ENCODE measurements around the gene PYDC2. TPM values are rescaled to one million over a fixed set of nuclear protein-coding genes. Genes with fewer than 3 reads are reported as not detected.

The PYDC2 gene
- total and polyA plus RNA-seq, 2 donors (not counting 3 experiments of a cell fraction or from before 2014, with no cell fraction given) = not detected

GRCh38 chr3:191425322-191425734, 35.6 kb upstream of the PYDC2 start:
- Histone ChIP-seq H3K4me3 (replicated peaks in 1 of 3; ENCODE audit: insufficient read depth in 1 of 3, low read depth in 1 of 3, low read length in 3 of 3) (no peak overlapping the region), H3K9me3 (replicated peaks; ENCODE audit: control insufficient read depth, insufficient read depth, low read length) (no peaks in the 10 kb centered on the region), H3K4me1 (ENCODE audit: control insufficient read depth, extremely low read depth, insufficient read depth, low read length) (no peaks in the 10 kb centered on the region), H4K20me1 (replicated peaks; ENCODE audit: control insufficient read depth, extremely low read depth, insufficient read depth, low read length) (no peaks in the 10 kb centered on the region), H3K36me3 (ENCODE audit: control insufficient read depth in 2 of 2, extremely low read depth in 1 of 2, insufficient read depth in 2 of 2, low read length in 2 of 2) (no peaks in the 10 kb centered on the region), H3K9ac (replicated peaks; ENCODE audit: extremely low read depth, insufficient read depth, low read length) (no peak overlapping the region), H2AFZ (ENCODE audit: low read depth, low read length) (no peak overlapping the region), H3K9me1 (replicated peaks; ENCODE audit: control insufficient read depth, extremely low read depth, insufficient read depth, low read length) (no peaks in the 10 kb centered on the region), H3K4me2 (ENCODE audit: insufficient read depth, low read length) (no peak overlapping the region), H3K79me2 (ENCODE audit: control insufficient read depth, insufficient read depth, low read length) (no peaks in the 10 kb centered on the region), H3K27ac (ENCODE audit: insufficient read depth, low read depth, low read length) (no peak overlapping the region), H3K27me3 (ENCODE audit: control insufficient read depth in 2 of 2, insufficient read depth in 2 of 2, low read length in 2 of 2) (peaks cover 2 to 4% of the 10 kb centered on the region in 2 experiments)
- dilution Hi-C loops (cut with MboI; ENCODE audit: extremely low pct_ligation_motif_present, low sequenced_read_pairs) = no loop called here
- TF ChIP-seq POLR2AphosphoS5 (IDR thresholded peaks at IDR 0.05; ENCODE audit: insufficient read depth, low read depth, low read length) (no peak), GATA2 (IDR thresholded peaks at IDR 0.05; ENCODE audit: insufficient read depth, insufficient read length, low read depth, low read length) (no peak), CTCF (IDR thresholded peaks at IDR 0.05; ENCODE audit: extremely low read depth in 1 of 2, insufficient read depth in 1 of 2, low read depth in 1 of 2, low read length in 2 of 2) (no peak), EZH2 (IDR thresholded peaks at IDR 0.05; ENCODE audit: borderline replicate concordance, low read depth, low read length, severe bottlenecking) (no peak), MYC (IDR thresholded peaks at IDR 0.05; ENCODE audit: low read depth, low read length) (no peak), JUN (IDR thresholded peaks at IDR 0.05; ENCODE audit: borderline replicate concordance, insufficient read depth, insufficient read length, low read depth) (no peak), POLR2A (IDR thresholded peaks at IDR 0.05; ENCODE audit: low read depth, low read length) (no peak), MAX (IDR thresholded peaks at IDR 0.05; ENCODE audit: insufficient read depth, insufficient read length) (no peak), FOS (IDR thresholded peaks at IDR 0.05; ENCODE audit: borderline replicate concordance, insufficient read depth, low read length) (no peak)
- no TSS peak for BruUV-seq (replicated peaks)
- ChIA-PET POLR2A (no interaction called here), CTCF (interaction anchor here (1.1 kb wide), 1 partner anchor 1019 kb away, joined by 3 read pairs; no protein-coding TSS in a partner anchor)
- intact Hi-C loops (cut with micrococcal nuclease) = loop anchor here (10.0 kb wide), 1 partner anchor 361 kb away; no protein-coding TSS in a partner anchor
- FAIRE-seq = no peak
- DNase-seq (ENCODE audit: low read depth, low spot score) = no peak
